ENCODE data around the gene CCDC110.

GRCh38 chr4:185464183-185464582 lies 7.3 kb downstream of the CCDC110 start:
- TF ChIP-seq, protein P1, sequence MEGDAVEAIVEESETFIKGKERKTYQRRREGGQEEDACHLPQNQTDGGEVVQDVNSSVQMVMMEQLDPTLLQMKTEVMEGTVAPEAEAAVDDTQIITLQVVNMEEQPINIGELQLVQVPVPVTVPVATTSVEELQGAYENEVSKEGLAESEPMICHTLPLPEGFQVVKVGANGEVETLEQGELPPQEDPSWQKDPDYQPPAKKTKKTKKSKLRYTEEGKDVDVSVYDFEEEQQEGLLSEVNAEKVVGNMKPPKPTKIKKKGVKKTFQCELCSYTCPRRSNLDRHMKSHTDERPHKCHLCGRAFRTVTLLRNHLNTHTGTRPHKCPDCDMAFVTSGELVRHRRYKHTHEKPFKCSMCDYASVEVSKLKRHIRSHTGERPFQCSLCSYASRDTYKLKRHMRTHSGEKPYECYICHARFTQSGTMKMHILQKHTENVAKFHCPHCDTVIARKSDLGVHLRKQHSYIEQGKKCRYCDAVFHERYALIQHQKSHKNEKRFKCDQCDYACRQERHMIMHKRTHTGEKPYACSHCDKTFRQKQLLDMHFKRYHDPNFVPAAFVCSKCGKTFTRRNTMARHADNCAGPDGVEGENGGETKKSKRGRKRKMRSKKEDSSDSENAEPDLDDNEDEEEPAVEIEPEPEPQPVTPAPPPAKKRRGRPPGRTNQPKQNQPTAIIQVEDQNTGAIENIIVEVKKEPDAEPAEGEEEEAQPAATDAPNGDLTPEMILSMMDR (IDR thresholded peaks at IDR 0.05): no peak
- TF ChIP-seq POLR2A (IDR thresholded peaks at IDR 0.05): no peak

Measured in adrenal gland (tissue), 5 donors.